ENCODE data around the gene GAL3ST2.

The GAL3ST2 gene

DNA sequence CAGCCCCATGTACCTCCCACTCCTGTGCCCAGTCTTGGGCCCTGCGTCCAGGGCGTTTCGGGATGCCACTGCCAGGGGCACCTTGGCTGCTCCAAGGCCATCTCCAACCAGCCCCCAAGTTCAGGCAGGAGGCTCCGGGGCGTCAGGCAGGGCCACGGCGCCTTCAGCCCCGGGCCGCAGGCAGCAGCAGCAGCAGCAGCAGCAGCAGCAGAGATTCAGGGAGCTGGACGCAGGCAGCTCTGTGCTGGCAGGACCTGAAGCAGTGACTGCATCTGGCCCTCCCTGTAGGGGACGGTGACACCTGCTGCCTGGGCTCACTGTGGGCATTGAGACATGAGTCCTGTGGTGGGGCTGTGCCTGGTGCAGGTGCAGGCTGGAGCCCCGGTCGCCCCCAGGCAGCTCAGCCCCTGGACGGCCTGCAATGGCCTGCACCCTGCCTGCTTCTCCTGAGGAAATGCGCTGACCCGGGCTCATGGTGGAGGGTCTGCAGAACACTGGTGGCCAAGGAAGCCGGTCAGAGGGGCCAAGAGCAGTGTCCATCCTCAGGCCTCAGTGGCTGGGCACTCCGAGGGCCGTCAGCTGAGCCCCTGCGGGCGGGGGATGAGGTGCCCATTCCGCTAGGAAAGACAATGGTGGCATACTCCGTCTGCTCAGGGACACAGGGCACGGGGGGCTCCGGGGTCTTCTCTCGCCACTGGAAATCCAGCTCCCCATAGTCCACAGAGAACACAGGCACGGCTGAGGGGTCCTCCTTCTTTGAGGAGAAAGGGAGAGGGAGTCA lies 74.1 kb downstream of the GAL3ST2 start:
- Histone ChIP-seq H3K4me2 (ENCODE audit: insufficient read depth, low read length, poor library complexity, severe bottlenecking) (peak overlapping the region; percentile 11), H3K79me1 (ENCODE audit: low read depth, low read length) (no peaks in the 10 kb centered on the region), H2BK120ac (ENCODE audit: low read depth, low read length) (peak overlapping the region; percentile 41), H3K27ac (replicated peaks; ENCODE audit: low read length) (no peak overlapping the region), H2BK12ac (ENCODE audit: low read length) (no peak overlapping the region), H4K8ac (ENCODE audit: low read depth, low read length) (peak overlapping the region; percentile 65), H3K23ac (ENCODE audit: low read depth, low read length, poor library complexity) (peak overlapping the region; percentile 43), H2AK5ac (ENCODE audit: low read depth, low read length) (peak overlapping the region; percentile 20), H3K4me1 (ENCODE audit: control insufficient read depth in 2 of 2, insufficient read depth in 1 of 2, low read depth in 1 of 2, low read length in 2 of 2) (peaks cover 0 to 6% of the 10 kb centered on the region in 2 donors), H3K18ac (ENCODE audit: low read length) (peak overlapping the region; percentile 87), H2BK15ac (ENCODE audit: low read length) (peak overlapping the region; percentile 2), H3K9ac (ENCODE audit: low read depth, low read length, poor library complexity) (peak overlapping the region; percentile 30), H3K36me3 (replicated peaks in 1 of 2; ENCODE audit: control insufficient read depth in 2 of 2, insufficient read depth in 2 of 2, low read length in 2 of 2) (no peaks in the 10 kb centered on the region), H3K4ac (ENCODE audit: low read length) (peak overlapping the region; percentile 89), H3K4me3 (ENCODE audit: low read length in 2 of 2) (no peak overlapping the region), H2AFZ (ENCODE audit: low read length) (peak overlapping the region; percentile 22), H3K14ac (ENCODE audit: low read length) (peak overlapping the region; percentile 21), H3K27me3 (ENCODE audit: control insufficient read depth in 3 of 3, insufficient read depth in 3 of 3, low read depth in 1 of 3, low read length in 3 of 3) (peaks cover 0 to 20% (median 0%) of the 10 kb centered on the region in 3 experiments), H4K91ac (ENCODE audit: low read depth, low read length, poor library complexity) (no peak overlapping the region), H2BK5ac (ENCODE audit: low read length) (peak overlapping the region; percentile 35), H3K9me3 (replicated peaks in 1 of 2; ENCODE audit: control insufficient read depth in 2 of 2, insufficient read depth in 1 of 2, low read depth in 1 of 2, low read length in 2 of 2) (no peaks in the 10 kb centered on the region)
- no CpG with 5 or more reads among the region's 27 CpGs for WGBS, 2 donors (ENCODE audit: extremely low coverage in 2 of 2, insufficient read length in 2 of 2, insufficient replicate concordance in 1 of 2)
- DNase-seq (ENCODE audit: low spot score): no peak

DNA sequence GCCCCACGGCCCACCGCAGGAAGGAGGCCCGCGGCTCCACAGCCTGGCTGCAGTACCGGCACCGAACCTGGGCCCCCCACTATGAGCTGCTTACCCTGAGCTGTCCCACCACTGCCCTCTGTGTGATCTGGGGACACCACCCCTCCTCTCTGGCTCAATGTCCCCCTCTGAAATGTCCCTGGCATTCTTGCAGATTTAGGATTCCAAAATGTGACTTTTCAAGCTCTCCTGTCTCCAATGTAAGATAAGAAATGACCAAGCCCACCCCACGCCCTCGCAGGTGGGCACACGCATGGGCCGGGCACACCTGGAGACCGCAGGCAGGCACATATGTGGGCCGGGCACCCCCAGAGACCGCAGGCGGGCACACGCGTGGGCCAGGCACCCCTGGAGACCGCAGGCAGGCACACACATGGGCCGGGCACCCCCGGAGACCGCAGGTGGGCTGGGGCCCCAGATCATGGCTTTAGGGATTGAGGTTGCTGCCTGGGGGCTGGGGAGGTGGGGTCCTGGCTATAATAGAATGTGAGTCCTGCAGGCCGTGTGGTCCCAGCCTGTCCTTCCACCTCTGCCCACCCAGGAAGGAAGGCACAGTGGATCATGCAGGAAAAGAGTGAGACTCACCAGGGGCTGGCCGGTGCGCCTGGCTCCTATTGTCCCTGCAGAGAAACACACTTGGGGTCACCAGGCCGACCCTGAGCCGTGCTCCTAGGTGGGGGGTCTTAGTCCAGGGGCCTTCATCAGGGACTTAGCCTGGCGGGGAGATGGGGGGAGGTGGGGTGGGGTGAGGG lies 74.9 kb downstream of the GAL3ST2 start:
- Histone ChIP-seq H3K9ac (ENCODE audit: low read depth, low read length, poor library complexity) (no peak overlapping the region), H3K4me1 (ENCODE audit: control insufficient read depth in 2 of 2, insufficient read depth in 1 of 2, low read depth in 1 of 2, low read length in 2 of 2) (peaks cover 0 to 6% of the 10 kb centered on the region in 2 donors), H3K4ac (ENCODE audit: low read length) (peak overlapping the region; percentile 23), H3K18ac (ENCODE audit: low read length) (peak overlapping the region; percentile 85), H3K79me1 (ENCODE audit: low read depth, low read length) (no peaks in the 10 kb centered on the region), H4K91ac (ENCODE audit: low read depth, low read length, poor library complexity) (no peak overlapping the region), H3K14ac (ENCODE audit: low read length) (peak overlapping the region; percentile 71), H2AFZ (ENCODE audit: low read length) (no peak overlapping the region), H2BK12ac (ENCODE audit: low read length) (no peak overlapping the region), H3K9me3 (replicated peaks in 1 of 2; ENCODE audit: control insufficient read depth in 2 of 2, insufficient read depth in 1 of 2, low read depth in 1 of 2, low read length in 2 of 2) (no peaks in the 10 kb centered on the region), H2BK5ac (ENCODE audit: low read length) (peak overlapping the region; percentile 13), H3K27ac (replicated peaks; ENCODE audit: low read length) (no peak overlapping the region), H3K23ac (ENCODE audit: low read depth, low read length, poor library complexity) (no peak overlapping the region), H2BK15ac (ENCODE audit: low read length) (no peak overlapping the region), H3K4me2 (ENCODE audit: insufficient read depth, low read length, poor library complexity, severe bottlenecking) (no peak overlapping the region), H3K27me3 (ENCODE audit: control insufficient read depth in 3 of 3, insufficient read depth in 3 of 3, low read depth in 1 of 3, low read length in 3 of 3) (peaks cover 0 to 28% (median 0%) of the 10 kb centered on the region in 3 experiments), H2AK5ac (ENCODE audit: low read depth, low read length) (peak overlapping the region; percentile 20), H4K8ac (ENCODE audit: low read depth, low read length) (peak overlapping the region; percentile 65), H3K4me3 (ENCODE audit: low read length in 2 of 2) (no peak overlapping the region), H3K36me3 (replicated peaks in 1 of 2; ENCODE audit: control insufficient read depth in 2 of 2, insufficient read depth in 2 of 2, low read length in 2 of 2) (no peaks in the 10 kb centered on the region), H2BK120ac (ENCODE audit: low read depth, low read length) (no peak overlapping the region)
- WGBS, 2 donors (ENCODE audit: extremely low coverage in 2 of 2, insufficient read length in 2 of 2, insufficient replicate concordance in 1 of 2): no CpG with 5 or more reads among the region's 26 CpGs
- no peak for DNase-seq (ENCODE audit: low spot score)

DNA sequence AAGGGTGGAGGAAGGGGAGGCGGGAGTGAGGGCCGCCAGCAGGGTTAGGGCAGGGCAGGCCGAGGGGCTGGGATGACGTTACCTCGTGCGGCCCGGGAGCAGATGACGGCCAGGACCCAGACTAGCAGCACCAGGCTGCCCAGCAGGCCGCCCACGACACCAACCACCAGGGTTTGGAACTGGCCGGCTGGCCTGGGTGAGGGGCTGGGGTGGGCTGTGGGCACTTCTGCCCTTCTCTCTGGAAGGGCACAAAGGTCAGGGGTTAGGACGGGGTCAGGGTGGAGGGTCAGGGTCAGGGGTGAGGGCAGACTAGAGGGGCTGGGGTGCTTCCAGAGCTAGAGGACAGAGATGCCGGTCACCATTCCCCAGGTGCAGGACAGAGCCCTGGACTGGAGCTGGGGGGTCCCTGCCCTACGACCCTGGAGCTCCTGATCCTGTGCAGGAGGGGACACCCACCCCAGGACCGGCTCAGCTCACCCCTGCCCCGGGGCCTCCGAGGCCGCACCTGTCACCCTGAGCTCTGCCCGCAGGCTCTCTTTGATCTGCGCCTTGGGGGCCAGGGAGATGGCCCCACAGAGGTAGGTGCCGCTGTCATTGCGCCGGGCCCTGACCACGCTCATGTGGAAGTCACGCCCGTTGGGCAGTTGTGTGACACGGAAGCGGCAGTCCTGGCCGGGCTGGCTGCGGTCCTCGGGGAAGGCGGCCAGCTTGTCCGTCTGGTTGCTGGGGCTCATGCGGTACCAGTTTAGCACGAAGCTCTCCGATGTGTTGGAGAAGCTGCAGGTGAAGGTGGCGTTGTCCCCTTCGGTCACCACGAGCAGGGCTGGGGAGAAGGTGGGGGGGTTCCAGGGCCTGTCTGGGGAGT lies 75.7 kb downstream of the GAL3ST2 start:
- Histone ChIP-seq H2BK5ac (ENCODE audit: low read length) (no peak overlapping the region), H3K4me2 (ENCODE audit: insufficient read depth, low read length, poor library complexity, severe bottlenecking) (no peak overlapping the region), H2BK12ac (ENCODE audit: low read length) (peak overlapping the region; percentile 30), H3K27ac (replicated peaks; ENCODE audit: low read length) (no peak overlapping the region), H3K4me1 (ENCODE audit: control insufficient read depth in 2 of 2, insufficient read depth in 1 of 2, low read depth in 1 of 2, low read length in 2 of 2) (peaks cover 0 to 6% of the 10 kb centered on the region in 2 donors), H2BK15ac (ENCODE audit: low read length) (peak overlapping the region; percentile 54), H3K14ac (ENCODE audit: low read length) (peak overlapping the region; percentile 38), H3K36me3 (replicated peaks in 1 of 2; ENCODE audit: control insufficient read depth in 2 of 2, insufficient read depth in 2 of 2, low read length in 2 of 2) (no peaks in the 10 kb centered on the region), H3K79me1 (ENCODE audit: low read depth, low read length) (no peaks in the 10 kb centered on the region), H3K23ac (ENCODE audit: low read depth, low read length, poor library complexity) (peak overlapping the region; percentile 80), H3K27me3 (ENCODE audit: control insufficient read depth in 3 of 3, insufficient read depth in 3 of 3, low read depth in 1 of 3, low read length in 3 of 3) (peaks cover 0 to 31% (median 0%) of the 10 kb centered on the region in 3 experiments), H4K8ac (ENCODE audit: low read depth, low read length) (no peak overlapping the region), H3K4me3 (ENCODE audit: low read length in 2 of 2) (no peak overlapping the region), H2BK120ac (ENCODE audit: low read depth, low read length) (no peak overlapping the region), H3K9me3 (replicated peaks in 1 of 2; ENCODE audit: control insufficient read depth in 2 of 2, insufficient read depth in 1 of 2, low read depth in 1 of 2, low read length in 2 of 2) (no peaks in the 10 kb centered on the region), H4K91ac (ENCODE audit: low read depth, low read length, poor library complexity) (no peak overlapping the region), H3K18ac (ENCODE audit: low read length) (peak overlapping the region; percentile 35), H2AK5ac (ENCODE audit: low read depth, low read length) (peak overlapping the region; percentile 95), H3K9ac (ENCODE audit: low read depth, low read length, poor library complexity) (peak overlapping the region; percentile 70), H2AFZ (ENCODE audit: low read length) (no peak overlapping the region), H3K4ac (ENCODE audit: low read length) (no peak overlapping the region)
- no peak for DNase-seq (ENCODE audit: low spot score)
- no CpG with 5 or more reads among the region's 39 CpGs for WGBS, 2 donors (ENCODE audit: extremely low coverage in 2 of 2, insufficient read length in 2 of 2, insufficient replicate concordance in 1 of 2)

Data from neuronal stem cell (in vitro differentiated cells).